ENCODE data around the gene ATP5F1D. TPM values are rescaled to one million over a fixed set of nuclear protein-coding genes. Genes with fewer than 3 reads are reported as not detected.

The ATP5F1D gene
- total RNA-seq, 1 donor from 2014 or later: 140 TPM

DNA sequence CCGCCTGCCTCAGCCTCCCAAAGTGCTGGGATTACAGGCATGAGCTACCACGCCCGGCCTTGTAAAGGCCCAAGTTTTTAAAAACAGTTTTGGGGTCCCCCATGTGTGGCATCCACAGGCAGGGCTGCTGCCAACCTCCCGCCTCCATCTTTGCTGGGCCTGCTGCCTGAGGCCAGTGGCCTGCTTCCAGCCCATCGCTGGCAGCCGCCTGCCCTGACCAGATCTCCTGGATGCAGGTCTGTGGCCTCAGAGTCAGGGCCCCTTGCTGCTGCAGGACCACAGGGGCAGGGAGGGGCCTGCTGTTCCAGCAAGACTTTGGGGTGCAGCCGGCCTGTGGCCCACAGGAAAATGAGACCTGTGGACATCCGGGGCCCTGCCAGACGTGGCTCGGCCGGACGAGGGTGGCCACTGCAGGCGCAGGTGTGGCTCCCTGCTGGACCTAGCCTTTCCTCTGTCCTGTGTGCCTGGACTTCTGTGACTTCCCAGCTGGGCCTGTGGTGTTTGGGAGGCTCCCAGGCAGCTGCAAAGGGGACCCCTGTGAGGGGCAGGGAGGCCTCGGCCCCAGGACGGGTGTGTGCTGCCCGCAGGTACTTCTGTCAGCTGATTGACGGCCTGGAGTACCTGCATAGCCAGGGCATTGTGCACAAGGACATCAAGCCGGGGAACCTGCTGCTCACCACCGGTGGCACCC lies 21.6 kb upstream of the ATP5F1D start:
- Mint-ChIP-seq H3K4me1 (peaks cover 3% of the 10 kb centered on the region), H3K27me3 (ENCODE audit: low read depth) (no peaks in the 10 kb centered on the region), H3K9me3 (no peaks in the 10 kb centered on the region), H3K4me3 (no peak overlapping the region), H3K27ac (ENCODE audit: unreplicated experiment) (no peak overlapping the region), H3K36me3 (ENCODE audit: low read depth) (no peaks in the 10 kb centered on the region)
- TF ChIP-seq, protein P1, sequence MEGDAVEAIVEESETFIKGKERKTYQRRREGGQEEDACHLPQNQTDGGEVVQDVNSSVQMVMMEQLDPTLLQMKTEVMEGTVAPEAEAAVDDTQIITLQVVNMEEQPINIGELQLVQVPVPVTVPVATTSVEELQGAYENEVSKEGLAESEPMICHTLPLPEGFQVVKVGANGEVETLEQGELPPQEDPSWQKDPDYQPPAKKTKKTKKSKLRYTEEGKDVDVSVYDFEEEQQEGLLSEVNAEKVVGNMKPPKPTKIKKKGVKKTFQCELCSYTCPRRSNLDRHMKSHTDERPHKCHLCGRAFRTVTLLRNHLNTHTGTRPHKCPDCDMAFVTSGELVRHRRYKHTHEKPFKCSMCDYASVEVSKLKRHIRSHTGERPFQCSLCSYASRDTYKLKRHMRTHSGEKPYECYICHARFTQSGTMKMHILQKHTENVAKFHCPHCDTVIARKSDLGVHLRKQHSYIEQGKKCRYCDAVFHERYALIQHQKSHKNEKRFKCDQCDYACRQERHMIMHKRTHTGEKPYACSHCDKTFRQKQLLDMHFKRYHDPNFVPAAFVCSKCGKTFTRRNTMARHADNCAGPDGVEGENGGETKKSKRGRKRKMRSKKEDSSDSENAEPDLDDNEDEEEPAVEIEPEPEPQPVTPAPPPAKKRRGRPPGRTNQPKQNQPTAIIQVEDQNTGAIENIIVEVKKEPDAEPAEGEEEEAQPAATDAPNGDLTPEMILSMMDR (conservative IDR thresholded peaks at IDR 0.05): no peak
- DNase-seq (ENCODE audit: low read depth, low spot score): no peak

DNA sequence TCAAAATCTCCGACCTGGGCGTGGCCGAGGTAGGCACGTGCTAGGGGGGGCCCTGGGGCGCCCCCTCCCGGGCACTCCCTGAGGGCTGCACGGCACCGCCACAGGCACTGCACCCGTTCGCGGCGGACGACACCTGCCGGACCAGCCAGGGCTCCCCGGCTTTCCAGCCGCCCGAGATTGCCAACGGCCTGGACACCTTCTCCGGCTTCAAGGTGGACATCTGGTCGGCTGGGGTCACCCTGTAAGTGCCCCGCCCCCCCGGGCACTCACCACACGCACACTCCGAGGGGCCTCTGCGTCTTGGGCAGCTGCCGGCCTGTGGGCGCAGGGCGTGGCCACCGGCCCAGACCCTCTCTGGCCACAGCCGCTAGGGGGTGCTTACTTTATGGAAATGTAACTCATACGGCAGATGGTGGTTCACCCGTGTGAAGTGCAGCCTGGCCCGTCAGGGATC lies 21.0 kb upstream of the ATP5F1D start:
- no peak overlapping the region for H3K4me3 Mint-ChIP-seq
- no peaks in the 10 kb centered on the region for H3K36me3 Mint-ChIP-seq (ENCODE audit: low read depth)
- no peak overlapping the region for H3K27ac Mint-ChIP-seq (ENCODE audit: unreplicated experiment)
- DNase-seq (ENCODE audit: low read depth, low spot score): no peak
- no peaks in the 10 kb centered on the region for H3K27me3 Mint-ChIP-seq (ENCODE audit: low read depth)
- H3K9me3 Mint-ChIP-seq: no peaks in the 10 kb centered on the region
- peaks cover 3% of the 10 kb centered on the region for H3K4me1 Mint-ChIP-seq
- TF ChIP-seq, protein P1 (conservative IDR thresholded peaks at IDR 0.05): no peak

DNA sequence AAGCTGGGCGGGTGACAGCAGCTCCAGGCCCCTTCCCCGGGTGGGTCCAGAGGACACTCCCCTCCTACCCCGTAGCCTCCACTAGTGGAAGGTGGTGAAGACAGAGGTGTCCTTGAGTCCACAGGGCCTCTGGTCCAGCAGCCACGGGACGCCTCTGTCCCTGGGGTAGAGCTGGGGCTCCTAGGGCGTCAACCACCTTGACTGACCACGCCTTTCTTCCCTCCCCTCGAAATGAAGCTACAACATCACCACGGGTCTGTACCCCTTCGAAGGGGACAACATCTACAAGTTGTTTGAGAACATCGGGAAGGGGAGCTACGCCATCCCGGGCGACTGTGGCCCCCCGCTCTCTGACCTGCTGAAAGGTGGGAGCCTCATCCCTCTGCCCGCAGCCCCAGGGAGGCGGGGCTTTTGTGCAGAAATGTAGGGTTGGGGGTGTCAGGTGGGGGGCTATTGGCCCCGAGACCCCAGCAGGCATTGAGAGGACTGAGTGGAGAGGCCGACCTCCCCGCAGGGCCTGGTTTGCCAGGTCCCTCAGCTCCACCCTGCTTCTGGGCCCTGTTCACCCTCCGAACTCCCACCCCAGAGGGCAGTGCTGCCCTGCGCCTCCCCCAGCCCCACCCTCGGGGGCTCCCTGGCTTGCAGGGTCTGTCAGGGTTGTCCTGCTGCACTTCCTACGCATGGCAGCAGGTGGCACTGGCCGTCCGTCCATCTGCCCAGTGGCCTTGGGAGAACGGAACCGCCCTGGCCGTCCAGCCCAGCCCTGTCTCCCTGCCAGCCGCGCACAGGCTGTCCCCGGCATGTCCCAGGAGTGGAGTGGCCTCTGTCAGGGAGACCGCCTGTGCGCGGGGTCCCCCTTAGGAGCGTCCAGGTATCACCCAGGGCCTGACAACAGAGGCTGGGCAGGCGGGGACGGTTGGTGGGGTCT lies 20.3 kb upstream of the ATP5F1D start:
- DNase-seq (ENCODE audit: low read depth, low spot score): peak; percentile 61

DNA sequence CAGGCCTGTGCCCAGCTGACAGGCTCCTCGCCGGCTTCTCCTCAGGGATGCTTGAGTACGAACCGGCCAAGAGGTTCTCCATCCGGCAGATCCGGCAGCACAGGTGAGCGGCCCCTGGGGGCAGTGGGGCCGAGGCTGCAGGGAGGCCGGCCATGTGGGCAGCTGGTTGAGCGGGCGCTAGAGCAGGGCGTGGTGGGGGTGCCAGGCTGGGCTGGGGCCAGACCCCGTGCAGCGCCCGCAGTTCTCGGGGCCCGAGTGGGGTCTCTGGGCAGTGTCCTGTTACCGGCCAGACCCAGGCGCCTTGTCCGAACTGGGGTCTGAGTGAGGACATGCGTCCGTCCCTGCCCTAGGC lies 19.7 kb upstream of the ATP5F1D start:
- peaks cover 3% of the 10 kb centered on the region for H3K4me1 Mint-ChIP-seq

More for the DNA sequence above, 20.3 kb upstream of the ATP5F1D start:
- no peak overlapping the region for H3K4me3 Mint-ChIP-seq
- no peaks in the 10 kb centered on the region for H3K27me3 Mint-ChIP-seq (ENCODE audit: low read depth)
- H3K4me1 Mint-ChIP-seq: peaks cover 3% of the 10 kb centered on the region
- no peak overlapping the region for H3K27ac Mint-ChIP-seq (ENCODE audit: unreplicated experiment)
- TF ChIP-seq, protein P1 (conservative IDR thresholded peaks at IDR 0.05): peak; percentile 69
- H3K36me3 Mint-ChIP-seq (ENCODE audit: low read depth): no peaks in the 10 kb centered on the region
- H3K9me3 Mint-ChIP-seq: no peaks in the 10 kb centered on the region

DNA sequence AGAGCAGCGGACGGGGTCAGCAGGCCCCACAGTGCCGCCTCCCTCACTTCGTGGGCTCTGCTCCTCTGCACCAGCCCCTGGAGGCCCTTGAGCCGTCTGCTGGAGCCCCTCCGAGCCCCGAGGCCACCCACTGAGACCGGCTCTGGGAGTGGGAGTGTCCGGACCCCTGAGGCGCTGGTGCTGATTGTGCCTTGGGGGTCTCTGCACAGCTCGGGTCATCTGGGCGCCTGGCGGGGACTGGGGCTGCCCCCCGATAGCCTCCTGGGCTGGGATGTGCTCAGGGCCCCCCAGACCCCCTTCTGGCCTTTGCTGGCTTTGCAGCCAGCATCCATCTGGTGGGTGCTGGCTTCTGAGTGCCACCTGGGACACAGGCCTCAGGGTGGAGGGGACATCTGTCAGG lies 19.2 kb upstream of the ATP5F1D start:
- H3K36me3 Mint-ChIP-seq (ENCODE audit: low read depth): no peaks in the 10 kb centered on the region
- TF ChIP-seq, protein P1 (conservative IDR thresholded peaks at IDR 0.05): no peak
- no peak overlapping the region for H3K4me3 Mint-ChIP-seq
- no peak for DNase-seq (ENCODE audit: low read depth, low spot score)
- H3K4me1 Mint-ChIP-seq: peaks cover 3% of the 10 kb centered on the region
- no peaks in the 10 kb centered on the region for H3K9me3 Mint-ChIP-seq
- H3K27ac Mint-ChIP-seq (ENCODE audit: unreplicated experiment): no peak overlapping the region
- H3K27me3 Mint-ChIP-seq (ENCODE audit: low read depth): no peaks in the 10 kb centered on the region

More for the DNA sequence above, 19.7 kb upstream of the ATP5F1D start:
- H3K4me3 Mint-ChIP-seq: no peak overlapping the region
- H3K27me3 Mint-ChIP-seq (ENCODE audit: low read depth): no peaks in the 10 kb centered on the region
- no peaks in the 10 kb centered on the region for H3K36me3 Mint-ChIP-seq (ENCODE audit: low read depth)
- no peaks in the 10 kb centered on the region for H3K9me3 Mint-ChIP-seq
- no peak for DNase-seq (ENCODE audit: low read depth, low spot score)
- no peak overlapping the region for H3K27ac Mint-ChIP-seq (ENCODE audit: unreplicated experiment)
- TF ChIP-seq, protein P1 (conservative IDR thresholded peaks at IDR 0.05): no peak

All from neural crest cell (in vitro differentiated cells).